B cell (primary cell): Measurements from ENCODE around the gene LLPH. TPM values are rescaled to one million over a fixed set of nuclear protein-coding genes. Genes with fewer than 3 reads are reported as not detected.

Experiments
- ATAC-seq: fragments of 200-7000 bp; cut with Tn5 transposase; one replicate; pipeline ENCODE4 v1.10.0; 2021; ENCODE audit warnings: low read depth, mild to moderate bottlenecking, moderate number of reproducible peaks, moderate library complexity
- CTCF ChIA-PET: fragments of 350-600 bp; sonication (Branson Sonifier 250); formaldehyde crosslinking; loops from one replicate; lab custom pipeline; 2021; ENCODE audit warnings: antibody characterized with exemption, inconsistent platforms; lab: Charles Lee
- POLR2A ChIA-PET: fragments of 350-600 bp; sonication (Branson Sonifier 250); formaldehyde crosslinking; loops from one replicate; lab custom pipeline; 2021; ENCODE audit warnings: antibody characterized with exemption; lab: Charles Lee
- DNase-seq: peaks from one replicate; pipeline ENCODE4 v3.0.0; 2013
- H2AFZ ChIP-seq: 2 replicates; pipeline ENCODE4 v1.6.1; 2012; ENCODE audit warnings: mild to moderate bottlenecking, low read depth, low read length; ENCODE audit not compliant: insufficient read depth, poor library complexity, severe bottlenecking
- H3K27ac ChIP-seq, 2 donors: 1 replicate in 1 of 2; 2 replicates in 1 of 2; pipeline ENCODE4 v1.5.1; 2012 to 2013; ENCODE audit warnings: low read length in 2 of 2, mild to moderate bottlenecking in 2 of 2, moderate library complexity in 1 of 2
- H3K27me3 ChIP-seq, 4 experiments: fragments of 200-600 bp in 1 of 4; sonication (generic) in 1 of 4; replicated peaks in 1 of 4; 1 replicate in 2 of 4; 2 replicates in 2 of 4; pipeline versions ENCODE4 v1.6.1 to v1.7.0; 2013 to 2016; ENCODE audit warnings: low read length in 3 of 4, mild to moderate bottlenecking in 2 of 4, mixed read lengths in 1 of 4, moderate library complexity in 1 of 4; ENCODE audit not compliant: insufficient read depth in 4 of 4, control insufficient read depth in 3 of 4; ENCODE audit errors: control extremely low read depth in 1 of 4
- H3K36me3 ChIP-seq, 2 experiments: replicated peaks in 1 of 2; 1 replicate in 1 of 2; 2 replicates in 1 of 2; pipeline versions ENCODE4 v1.6.1 to v1.7.1; 2013; ENCODE audit warnings: low read length in 1 of 2; ENCODE audit not compliant: insufficient read depth in 2 of 2, control insufficient read depth in 1 of 2; ENCODE audit errors: control extremely low read depth in 1 of 2, extremely low read depth in 1 of 2
- H3K4me1 ChIP-seq, 2 donors: fragments of 200-600 bp in 1 of 2; sonication (generic) in 1 of 2; 1 replicate in 1 of 2; 2 replicates in 1 of 2; pipeline versions ENCODE4 v1.5.1 to v1.6.1; 2013 to 2017; ENCODE audit warnings: low read length in 2 of 2; ENCODE audit not compliant: control insufficient read depth in 2 of 2, insufficient read depth in 2 of 2
- H3K4me2 ChIP-seq: replicated peaks from 2 replicates; pipeline ENCODE3; 2012; ENCODE audit warnings: mild to moderate bottlenecking, low read depth, low read length; ENCODE audit not compliant: poor library complexity, severe bottlenecking
- H3K4me3 ChIP-seq, 5 experiments: fragments of 200-600 bp in 1 of 5; sonication (generic) in 1 of 5; 1 replicate in 3 of 5; 2 replicates in 2 of 5; pipeline versions ENCODE4 v1.5.1 to v1.7.0; 2011 to 2016; ENCODE audit warnings: low read length in 4 of 5, mild to moderate bottlenecking in 4 of 5, low read depth in 2 of 5, control low read depth in 1 of 5, moderate library complexity in 1 of 5; ENCODE audit not compliant: insufficient read depth in 1 of 5; ENCODE audit errors: control extremely low read depth in 1 of 5, extremely low read depth in 1 of 5
- H3K79me2 ChIP-seq: fragments of 200-600 bp; sonication (generic); one replicate; pipeline ENCODE4 v1.6.0; 2016; ENCODE audit warnings: low read length; ENCODE audit not compliant: control insufficient read depth, insufficient read depth
- H3K9ac ChIP-seq: fragments of 200-600 bp; sonication (generic); 2 replicates; pipeline ENCODE4 v1.6.1; 2017; ENCODE audit warnings: mild to moderate bottlenecking, low read length, moderate library complexity
- H3K9me3 ChIP-seq, 3 donors: one replicate each; pipeline versions ENCODE4 v1.6.1 to v1.7.1; 2013; ENCODE audit warnings: low read length in 2 of 3; ENCODE audit not compliant: control insufficient read depth in 2 of 3, insufficient read depth in 1 of 3; ENCODE audit errors: control extremely low read depth in 1 of 3
- H4K20me1 ChIP-seq: 2 replicates; pipeline ENCODE4 v1.6.0; 2012; ENCODE audit warnings: mild to moderate bottlenecking, low read length; ENCODE audit not compliant: insufficient read depth, control insufficient read depth, poor library complexity, severe bottlenecking
- H3K27ac Mint-ChIP-seq: one replicate; pipeline ENCODE4 v1.8.0; 2021; ENCODE audit warnings: mixed read lengths
- H3K27me3 Mint-ChIP-seq: one replicate; pipeline ENCODE4 v1.8.0; 2021; ENCODE audit warnings: mixed read lengths
- H3K4me1 Mint-ChIP-seq: one replicate; pipeline ENCODE4 v1.8.0; 2021; ENCODE audit warnings: mixed read lengths
- H3K4me3 Mint-ChIP-seq: one replicate; pipeline ENCODE4 v1.8.0; 2021; ENCODE audit warnings: mixed read lengths
- H3K9me3 Mint-ChIP-seq: one replicate; pipeline ENCODE4 v1.8.0; 2022; ENCODE audit warnings: mixed read lengths; ENCODE audit not compliant: insufficient read depth
- EZH2 ChIP-seq: IDR thresholded peaks from 2 replicates; pipeline ENCODE4 v1.6.1; 2012; ENCODE audit warnings: borderline replicate concordance, low read depth, mild to moderate bottlenecking, moderate library complexity, low read length; ENCODE audit not compliant: insufficient read depth, poor library complexity, severe bottlenecking
- WGBS: methylation state at CpG from one replicate; pipeline ENCODE4 v1.1.5; 2013; ENCODE audit warnings: missing lambda C conversion rate; ENCODE audit not compliant: insufficient coverage; 5-methylcytosine and 5-hydroxymethylcytosine counted together
- intact Hi-C: fragments of 100-400 bp; cut with micrococcal nuclease; formaldehyde crosslinking; loops from one replicate; pipeline ENCODE4 v1.10.0; 2022
- polyA plus RNA-seq: library from polyadenylated mRNA; depleted of rRNA; stranded (reverse); fragments of >200 nt; gene quantifications from 2 replicates; pipeline ENCODE4 v1.2.3, GENCODE V29; 2012
- total RNA-seq, 2 donors: library from RNA; stranded (reverse); fragments of 120-200 nt in 1 of 2; gene quantifications; 1 replicate in 1 of 2; 2 replicates in 1 of 2; pipeline versions ENCODE4 v1.2.3 to v1.2.4, GENCODE V29; 2013 to 2022
- TF ChIP-seq, protein P1 (sequence below): fragments of 200-600 bp; IDR thresholded peaks from one replicate; pipeline ENCODE4 v1.8.0; 2022; ENCODE audit warnings: antibody characterized with exemption, mild to moderate bottlenecking

The LLPH gene
- total and polyA plus RNA-seq, 2 donors (not counting 1 experiment from before 2014, with no cell fraction given): 2.1 to 23.4 TPM

DNA sequence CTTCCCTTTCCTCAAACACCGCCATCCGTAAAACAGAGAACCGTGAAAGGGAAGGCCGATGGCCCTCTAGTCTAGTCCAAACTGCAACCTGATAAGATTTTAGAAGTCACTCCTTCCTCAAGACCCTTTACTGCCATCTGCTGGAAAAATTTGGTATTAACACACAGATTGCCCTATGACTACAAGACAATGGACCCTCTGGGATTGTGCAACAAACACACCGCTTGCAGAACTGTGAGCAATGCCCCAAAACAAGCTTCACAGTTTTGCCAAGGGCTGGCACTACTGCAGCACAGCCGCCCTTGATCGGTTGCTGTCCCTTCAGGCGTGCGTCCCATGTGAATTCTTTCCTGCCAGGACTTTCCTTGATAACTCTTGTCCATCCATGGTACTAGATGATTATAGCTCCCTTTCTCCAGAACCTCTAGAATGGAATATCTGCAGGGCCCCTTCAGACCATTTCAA lies 23.1 kb downstream of the LLPH start:
- intact Hi-C loops: loop anchor here (1.0 to 5.0 kb wide), 2 partner anchors 800 to 1216 kb away; no protein-coding TSS in a partner anchor
- peak; percentile 86 for ATAC-seq
- Histone ChIP-seq H3K9ac (no peak overlapping the region), H3K4me1 (no peaks in the 10 kb centered on the region), H3K9me3 (no peaks in the 10 kb centered on the region), H3K27ac (no peak overlapping the region), H3K4me2 (no peak overlapping the region), H3K27me3 (peaks cover 0 to 6% (median 2%) of the 10 kb centered on the region in 4 experiments), H3K79me2 (no peaks in the 10 kb centered on the region), H2AFZ (peak overlapping the region; percentile 34), H3K36me3 (no peaks in the 10 kb centered on the region), H3K4me3 (no peak overlapping the region), H4K20me1 (no peaks in the 10 kb centered on the region)
- Mint-ChIP-seq H3K9me3 (no peaks in the 10 kb centered on the region), H3K27ac (no peak overlapping the region), H3K27me3 (peaks cover 20% of the 10 kb centered on the region), H3K4me1 (peaks cover 2% of the 10 kb centered on the region), H3K4me3 (no peak overlapping the region)
- WGBS: 38% methylated on average over 9 of the region's 9 CpGs
- peak; percentile 83 for DNase-seq
- TF ChIP-seq, protein P1, sequence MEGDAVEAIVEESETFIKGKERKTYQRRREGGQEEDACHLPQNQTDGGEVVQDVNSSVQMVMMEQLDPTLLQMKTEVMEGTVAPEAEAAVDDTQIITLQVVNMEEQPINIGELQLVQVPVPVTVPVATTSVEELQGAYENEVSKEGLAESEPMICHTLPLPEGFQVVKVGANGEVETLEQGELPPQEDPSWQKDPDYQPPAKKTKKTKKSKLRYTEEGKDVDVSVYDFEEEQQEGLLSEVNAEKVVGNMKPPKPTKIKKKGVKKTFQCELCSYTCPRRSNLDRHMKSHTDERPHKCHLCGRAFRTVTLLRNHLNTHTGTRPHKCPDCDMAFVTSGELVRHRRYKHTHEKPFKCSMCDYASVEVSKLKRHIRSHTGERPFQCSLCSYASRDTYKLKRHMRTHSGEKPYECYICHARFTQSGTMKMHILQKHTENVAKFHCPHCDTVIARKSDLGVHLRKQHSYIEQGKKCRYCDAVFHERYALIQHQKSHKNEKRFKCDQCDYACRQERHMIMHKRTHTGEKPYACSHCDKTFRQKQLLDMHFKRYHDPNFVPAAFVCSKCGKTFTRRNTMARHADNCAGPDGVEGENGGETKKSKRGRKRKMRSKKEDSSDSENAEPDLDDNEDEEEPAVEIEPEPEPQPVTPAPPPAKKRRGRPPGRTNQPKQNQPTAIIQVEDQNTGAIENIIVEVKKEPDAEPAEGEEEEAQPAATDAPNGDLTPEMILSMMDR: peak; percentile 81
- no peak for TF ChIP-seq EZH2
- POLR2A ChIA-PET: no interaction called here
- CTCF ChIA-PET: interaction anchor here (0.7 to 7.1 kb wide), 5 partner anchors 8 to 1216 kb away, joined by 3 to 48 read pairs (median 4); no protein-coding TSS in a partner anchor

DNA sequence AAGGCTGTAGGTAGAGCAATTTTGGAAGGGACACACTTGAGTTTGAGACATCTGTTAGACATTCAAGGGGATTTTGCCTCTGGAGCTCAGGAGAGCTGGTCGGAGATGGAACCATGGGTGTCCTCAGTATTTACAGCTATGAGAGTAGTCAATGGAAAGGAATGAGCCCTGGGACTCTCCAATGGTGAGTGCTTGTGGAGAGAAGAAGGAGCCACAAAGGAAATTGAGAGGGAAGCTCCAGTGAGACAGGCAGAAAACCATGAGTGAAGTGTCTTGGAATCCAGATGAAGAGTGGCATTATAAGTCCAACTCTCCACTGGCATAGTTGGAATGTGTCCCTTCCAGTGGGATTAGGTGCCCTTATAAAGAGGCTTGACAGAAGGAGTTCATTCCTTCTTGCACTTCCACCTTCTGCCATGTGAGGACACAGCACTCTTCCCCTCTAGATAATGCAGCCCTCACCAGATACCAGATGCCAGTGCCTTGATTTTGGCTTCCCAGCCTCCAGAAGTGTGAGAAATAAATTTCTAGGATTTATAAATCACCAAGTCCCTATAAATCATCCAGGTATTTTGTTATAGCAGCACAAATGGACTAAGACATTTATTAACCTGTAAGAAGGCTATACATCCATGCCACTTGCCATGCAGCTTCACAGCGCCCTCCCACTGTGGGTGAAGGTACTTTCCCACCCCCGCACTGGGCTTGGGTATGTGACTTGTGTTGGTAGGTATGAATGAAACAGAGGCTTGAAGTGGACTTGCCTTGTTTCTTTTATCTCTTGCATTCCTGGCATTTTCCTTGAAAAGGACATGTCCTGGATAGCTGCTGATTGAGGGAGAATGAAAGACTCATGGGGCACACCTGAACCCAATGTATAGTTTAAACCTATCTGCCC lies 27.3 kb downstream of the LLPH start:
- peaks cover 0 to 9% (median 2%) of the 10 kb centered on the region in 3 donors for H3K9me3 ChIP-seq
- 92% methylated on average over 3 of the region's 3 CpGs for WGBS
- no peak overlapping the region for H3K4me3 ChIP-seq
- H3K27ac ChIP-seq: no peak overlapping the region
- H3K79me2 ChIP-seq: no peaks in the 10 kb centered on the region
- no peak overlapping the region for H3K4me2 ChIP-seq
- no peak for DNase-seq
- Mint-ChIP-seq H3K9me3 (no peaks in the 10 kb centered on the region), H3K4me1 (peaks cover 2% of the 10 kb centered on the region), H3K27ac (no peak overlapping the region), H3K27me3 (peaks cover 47% of the 10 kb centered on the region), H3K4me3 (no peak overlapping the region)
- no peaks in the 10 kb centered on the region for H4K20me1 ChIP-seq
- intact Hi-C loops: no loop called here
- no peak overlapping the region for H2AFZ ChIP-seq
- ChIA-PET CTCF (interaction anchor here (0.6 kb wide), 1 partner anchor 1896 kb away, joined by 5 read pairs; no protein-coding TSS in a partner anchor), POLR2A (no interaction called here)
- no peak overlapping the region for H3K9ac ChIP-seq
- H3K36me3 ChIP-seq: no peaks in the 10 kb centered on the region
- TF ChIP-seq, protein P1: peak; percentile 16
- no peak for TF ChIP-seq EZH2
- H3K27me3 ChIP-seq: peaks cover 0 to 8% (median 2%) of the 10 kb centered on the region in 4 experiments
- ATAC-seq: no peak
- H3K4me1 ChIP-seq: no peaks in the 10 kb centered on the region
